GM12872 (cell line): ENCODE measurements around the gene OVOL1.

ENCODE experiments used
- TF ChIP-seq, protein P1 (sequence below): IDR thresholded peaks from 3 replicates; pipeline ENCODE4 v1.5.1; 2011; ENCODE audit warnings: low read depth, mild to moderate bottlenecking, low read length, moderate library complexity; ENCODE audit not compliant: insufficient read depth

OVOL1 gene

GRCh38 chr11:65779669-65779918, 7.3 kb upstream of the OVOL1 start:
- TF ChIP-seq, protein P1, sequence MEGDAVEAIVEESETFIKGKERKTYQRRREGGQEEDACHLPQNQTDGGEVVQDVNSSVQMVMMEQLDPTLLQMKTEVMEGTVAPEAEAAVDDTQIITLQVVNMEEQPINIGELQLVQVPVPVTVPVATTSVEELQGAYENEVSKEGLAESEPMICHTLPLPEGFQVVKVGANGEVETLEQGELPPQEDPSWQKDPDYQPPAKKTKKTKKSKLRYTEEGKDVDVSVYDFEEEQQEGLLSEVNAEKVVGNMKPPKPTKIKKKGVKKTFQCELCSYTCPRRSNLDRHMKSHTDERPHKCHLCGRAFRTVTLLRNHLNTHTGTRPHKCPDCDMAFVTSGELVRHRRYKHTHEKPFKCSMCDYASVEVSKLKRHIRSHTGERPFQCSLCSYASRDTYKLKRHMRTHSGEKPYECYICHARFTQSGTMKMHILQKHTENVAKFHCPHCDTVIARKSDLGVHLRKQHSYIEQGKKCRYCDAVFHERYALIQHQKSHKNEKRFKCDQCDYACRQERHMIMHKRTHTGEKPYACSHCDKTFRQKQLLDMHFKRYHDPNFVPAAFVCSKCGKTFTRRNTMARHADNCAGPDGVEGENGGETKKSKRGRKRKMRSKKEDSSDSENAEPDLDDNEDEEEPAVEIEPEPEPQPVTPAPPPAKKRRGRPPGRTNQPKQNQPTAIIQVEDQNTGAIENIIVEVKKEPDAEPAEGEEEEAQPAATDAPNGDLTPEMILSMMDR: no peak

- TF ChIP-seq, protein P1: peak; percentile 93
Measured at GRCh38 chr11:65779919-65780769, 6.7 kb upstream of the OVOL1 start.

DNA sequence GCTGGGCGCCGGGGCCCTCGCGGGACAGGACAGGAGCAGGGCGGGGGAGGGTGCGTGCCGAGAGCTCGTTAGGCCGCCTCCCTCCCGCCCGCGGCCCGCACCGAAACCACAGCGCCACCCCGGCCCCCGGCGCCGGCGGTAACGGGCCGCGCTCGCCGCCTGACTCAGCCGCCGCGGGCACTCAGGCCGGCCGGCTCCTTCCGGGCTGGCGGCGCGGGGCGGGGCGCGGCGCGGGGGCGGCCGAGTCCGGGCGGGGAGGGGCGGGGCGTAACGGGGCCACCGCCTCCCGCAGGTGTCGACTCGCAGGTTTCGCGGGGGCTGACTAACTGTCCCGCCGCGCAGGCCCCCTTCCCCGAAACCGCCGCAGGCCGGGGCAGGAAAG, 6.1 kb upstream of the OVOL1 start, which contains the start of gene AP5B1:
AP5B1 (minus strand) TSS at position 207 of the 382 bp plus-strand sequence. CDS start 385 bp downstream, outside the sequence.
- TF ChIP-seq, protein P1: no peak

DNA sequence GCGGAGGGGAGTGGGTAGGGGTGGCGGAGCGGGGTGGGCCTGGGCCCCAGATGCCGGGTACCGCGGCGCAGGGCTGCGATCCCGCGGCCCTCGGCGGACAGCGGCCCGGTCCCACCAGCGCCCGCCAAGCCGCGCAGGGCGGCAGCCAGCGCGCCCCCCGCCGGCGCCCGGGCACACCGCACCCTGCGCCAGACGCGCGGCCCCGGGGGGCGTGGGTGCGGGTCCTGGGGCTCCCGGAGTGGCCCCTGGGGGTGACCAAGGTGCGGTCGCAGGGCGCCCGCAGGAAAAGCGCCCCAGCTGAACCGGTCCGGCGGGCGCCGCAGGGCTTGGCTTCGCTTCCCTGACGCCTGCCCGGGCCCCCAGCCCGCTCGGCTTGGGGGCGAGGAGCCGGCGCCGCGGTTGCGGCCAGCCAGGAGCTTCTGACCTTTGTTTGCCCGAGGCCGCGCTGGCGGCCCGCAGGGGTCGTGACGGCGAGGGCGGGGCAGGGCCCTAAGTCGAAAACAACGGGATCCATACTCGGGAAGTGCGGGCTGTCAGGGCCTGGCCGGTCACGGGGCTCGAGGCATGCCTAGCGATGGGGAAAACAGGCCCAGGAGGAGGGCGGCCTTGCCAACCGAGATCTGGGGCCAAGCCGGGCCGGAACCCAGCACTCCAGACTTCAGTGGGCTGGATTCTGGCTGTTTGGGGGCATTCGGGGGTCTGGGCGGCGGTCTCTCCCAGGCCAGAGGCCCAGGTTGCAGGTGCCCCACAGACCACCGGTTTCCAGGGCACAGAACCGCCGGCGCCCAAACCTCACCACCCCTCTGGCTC, 5.5 kb upstream of the OVOL1 start:
- TF ChIP-seq, protein P1: peak; percentile 41; the same call in 2 of the 3 replicates

DNA sequence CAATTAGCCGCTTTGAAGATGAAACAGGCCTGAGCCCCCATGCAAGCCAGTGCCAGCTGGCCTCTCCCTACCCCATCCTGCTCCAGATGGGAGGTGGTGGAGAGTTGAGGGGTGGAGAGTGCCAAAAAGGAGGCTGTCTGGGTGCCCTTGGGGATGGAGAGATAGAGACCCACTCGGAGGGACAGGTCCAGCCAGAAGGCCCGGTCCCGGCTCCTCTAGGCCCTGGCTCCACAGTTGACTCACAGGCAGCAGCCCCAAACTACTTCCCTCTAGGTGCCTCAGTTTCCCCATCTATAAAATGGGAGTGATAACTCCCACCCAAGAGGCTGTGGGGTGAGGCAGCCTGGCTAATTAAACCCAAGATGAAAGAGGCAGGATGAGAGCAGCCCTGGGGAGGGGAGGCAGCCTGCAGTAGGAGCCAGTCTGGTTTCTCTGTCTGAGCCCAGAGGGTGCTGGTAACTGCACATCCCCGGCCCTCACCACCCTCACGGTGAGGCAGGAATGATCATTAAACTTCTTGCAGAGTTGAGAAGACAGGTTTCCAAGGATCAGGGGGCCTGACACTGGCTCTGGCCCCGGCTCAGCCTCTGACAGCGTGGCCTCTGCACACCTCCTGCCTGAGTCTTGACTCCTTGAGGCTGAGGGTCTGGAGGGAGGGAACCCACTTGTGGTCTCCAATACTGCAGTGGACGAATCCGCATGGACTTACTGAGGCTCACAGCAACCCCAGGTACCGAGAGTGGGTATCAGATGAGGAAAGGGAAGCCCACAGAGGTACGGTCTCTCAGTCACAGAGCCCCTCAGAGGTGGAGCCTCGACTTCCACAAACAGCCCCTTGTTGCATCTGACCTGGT, 4.7 kb upstream of the OVOL1 start:
- TF ChIP-seq, protein P1: no peak

GRCh38 chr11:65782816-65783228, 4.0 kb upstream of the OVOL1 start:
- TF ChIP-seq, protein P1: no peak
